ENCODE data around the gene KCNQ1.

DNA sequence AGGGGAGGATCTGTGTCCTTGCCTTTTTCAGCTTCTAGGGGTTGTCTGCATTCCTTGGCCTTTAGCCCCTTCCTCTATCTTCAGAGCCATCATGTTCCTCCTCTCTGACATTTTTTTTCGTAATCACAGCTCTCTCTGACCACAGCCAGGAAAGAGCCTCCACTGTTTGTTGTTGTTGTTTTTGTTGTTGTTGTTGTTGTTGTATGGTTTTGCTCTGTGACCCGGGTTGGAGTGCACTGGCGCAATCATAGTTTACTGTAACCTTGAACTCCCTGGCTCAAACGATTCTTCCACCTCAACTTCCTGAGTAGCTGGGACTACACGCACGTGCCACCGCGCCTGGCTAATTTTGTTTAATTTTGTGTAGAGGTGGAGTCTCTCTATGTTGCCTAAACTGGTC is 310.3 kb downstream of the KCNQ1 start:
- TF ChIP-seq, protein P1, sequence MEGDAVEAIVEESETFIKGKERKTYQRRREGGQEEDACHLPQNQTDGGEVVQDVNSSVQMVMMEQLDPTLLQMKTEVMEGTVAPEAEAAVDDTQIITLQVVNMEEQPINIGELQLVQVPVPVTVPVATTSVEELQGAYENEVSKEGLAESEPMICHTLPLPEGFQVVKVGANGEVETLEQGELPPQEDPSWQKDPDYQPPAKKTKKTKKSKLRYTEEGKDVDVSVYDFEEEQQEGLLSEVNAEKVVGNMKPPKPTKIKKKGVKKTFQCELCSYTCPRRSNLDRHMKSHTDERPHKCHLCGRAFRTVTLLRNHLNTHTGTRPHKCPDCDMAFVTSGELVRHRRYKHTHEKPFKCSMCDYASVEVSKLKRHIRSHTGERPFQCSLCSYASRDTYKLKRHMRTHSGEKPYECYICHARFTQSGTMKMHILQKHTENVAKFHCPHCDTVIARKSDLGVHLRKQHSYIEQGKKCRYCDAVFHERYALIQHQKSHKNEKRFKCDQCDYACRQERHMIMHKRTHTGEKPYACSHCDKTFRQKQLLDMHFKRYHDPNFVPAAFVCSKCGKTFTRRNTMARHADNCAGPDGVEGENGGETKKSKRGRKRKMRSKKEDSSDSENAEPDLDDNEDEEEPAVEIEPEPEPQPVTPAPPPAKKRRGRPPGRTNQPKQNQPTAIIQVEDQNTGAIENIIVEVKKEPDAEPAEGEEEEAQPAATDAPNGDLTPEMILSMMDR (IDR thresholded peaks at IDR 0.05): no peak
- no peak for TF ChIP-seq POLR2A (IDR thresholded peaks at IDR 0.05)

Data from adrenal gland (tissue), 5 donors.